LNCAP (cell line): Measurements from ENCODE around the gene RTF2.

Experiments
- TF ChIP-seq, protein P1 (sequence below): fragments of 450-650 bp; IDR thresholded peaks from 2 replicates; pipeline ENCODE4 v1.5.1; 2017; ENCODE audit warnings: mild to moderate bottlenecking

RTF2 gene

DNA sequence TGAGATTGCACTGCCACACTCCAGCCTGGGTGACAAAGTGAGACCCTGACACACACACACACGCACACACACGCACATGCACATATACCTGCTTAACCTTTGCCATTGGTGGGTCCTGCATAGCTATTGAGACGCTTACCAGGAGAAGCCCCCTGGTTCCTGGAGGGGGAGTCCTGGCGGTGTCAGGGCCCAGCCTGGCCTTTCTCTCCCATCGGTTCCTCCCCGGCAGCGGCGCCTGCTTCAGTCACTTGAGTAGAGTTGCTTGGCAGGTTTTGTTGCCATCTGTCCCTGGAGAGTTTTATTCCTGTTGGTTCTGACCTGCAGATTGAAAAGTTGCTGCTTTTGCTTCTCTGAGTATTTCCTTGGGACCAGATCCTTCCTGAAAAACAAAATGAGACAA lies 35.5 kb downstream of the RTF2 start:
- TF ChIP-seq, protein P1, sequence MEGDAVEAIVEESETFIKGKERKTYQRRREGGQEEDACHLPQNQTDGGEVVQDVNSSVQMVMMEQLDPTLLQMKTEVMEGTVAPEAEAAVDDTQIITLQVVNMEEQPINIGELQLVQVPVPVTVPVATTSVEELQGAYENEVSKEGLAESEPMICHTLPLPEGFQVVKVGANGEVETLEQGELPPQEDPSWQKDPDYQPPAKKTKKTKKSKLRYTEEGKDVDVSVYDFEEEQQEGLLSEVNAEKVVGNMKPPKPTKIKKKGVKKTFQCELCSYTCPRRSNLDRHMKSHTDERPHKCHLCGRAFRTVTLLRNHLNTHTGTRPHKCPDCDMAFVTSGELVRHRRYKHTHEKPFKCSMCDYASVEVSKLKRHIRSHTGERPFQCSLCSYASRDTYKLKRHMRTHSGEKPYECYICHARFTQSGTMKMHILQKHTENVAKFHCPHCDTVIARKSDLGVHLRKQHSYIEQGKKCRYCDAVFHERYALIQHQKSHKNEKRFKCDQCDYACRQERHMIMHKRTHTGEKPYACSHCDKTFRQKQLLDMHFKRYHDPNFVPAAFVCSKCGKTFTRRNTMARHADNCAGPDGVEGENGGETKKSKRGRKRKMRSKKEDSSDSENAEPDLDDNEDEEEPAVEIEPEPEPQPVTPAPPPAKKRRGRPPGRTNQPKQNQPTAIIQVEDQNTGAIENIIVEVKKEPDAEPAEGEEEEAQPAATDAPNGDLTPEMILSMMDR, result no peak

DNA sequence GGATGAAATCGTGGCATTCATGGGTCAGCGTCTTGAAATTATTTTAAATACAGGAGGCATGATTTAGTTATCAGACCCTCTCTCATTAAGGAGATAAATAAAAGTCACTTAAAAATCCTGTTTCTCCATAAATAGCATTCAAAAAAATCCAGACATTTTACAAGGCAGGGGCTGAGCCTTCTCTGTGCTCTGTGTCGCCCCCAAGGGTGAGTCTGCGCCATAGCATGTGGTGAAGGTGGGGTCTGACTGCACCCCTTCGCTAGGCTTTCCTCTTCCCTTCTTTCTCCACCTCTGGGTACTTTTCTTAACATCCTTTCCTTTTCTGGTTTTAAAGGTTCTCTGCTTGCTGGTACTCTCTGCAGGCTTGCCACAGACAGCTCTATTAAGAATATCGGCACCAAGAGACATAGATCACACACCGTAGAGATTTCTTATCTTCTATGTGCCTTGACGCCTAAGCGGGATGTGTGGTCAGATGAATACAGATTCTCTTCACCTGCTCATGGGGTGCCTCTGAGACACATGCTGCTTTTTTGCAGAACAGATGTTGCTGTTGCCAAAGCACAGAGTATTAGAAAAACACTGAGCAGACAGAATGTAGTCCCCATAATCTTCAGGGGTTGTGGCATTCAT lies 36.1 kb downstream of the RTF2 start:
- TF ChIP-seq, protein P1, result peak; percentile 45

DNA sequence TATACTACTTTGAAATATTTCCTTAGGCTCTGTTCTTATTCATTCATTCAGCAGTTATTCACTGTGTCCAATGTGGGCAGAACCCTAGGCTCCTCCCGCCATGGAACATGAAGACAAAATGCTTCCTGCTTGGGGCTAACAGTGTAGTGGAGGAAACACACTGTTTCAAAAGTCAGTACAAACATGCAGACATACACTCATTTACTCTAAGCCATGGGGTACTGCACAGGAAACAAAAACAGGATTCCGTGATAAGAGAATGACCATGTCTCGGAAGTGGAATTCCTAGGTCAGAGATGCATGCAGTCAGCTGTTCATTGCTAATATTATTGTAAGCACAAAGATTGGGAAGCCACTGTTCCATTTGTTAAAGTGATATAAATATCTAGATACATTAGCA lies 37.7 kb downstream of the RTF2 start:
- TF ChIP-seq, protein P1, result no peak

DNA sequence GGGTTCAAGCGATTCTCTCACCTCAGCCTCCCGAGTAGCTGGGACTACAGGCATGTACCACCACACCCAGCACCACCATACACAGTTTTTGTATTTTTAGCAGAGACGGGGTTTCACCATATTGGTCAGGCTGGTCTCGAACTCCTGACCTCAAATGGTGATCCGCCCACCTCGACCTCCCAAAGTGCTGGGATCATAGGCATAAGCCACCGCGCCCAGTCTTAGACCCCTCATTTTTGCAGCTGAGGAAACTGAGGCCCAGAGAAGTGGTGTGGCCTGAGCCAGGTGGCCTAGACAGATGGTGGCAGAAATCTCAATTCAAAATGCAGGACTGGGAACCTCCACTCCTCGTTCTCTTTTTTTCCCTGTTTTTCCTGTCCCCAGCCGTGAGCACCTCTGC lies 43.5 kb downstream of the RTF2 start:
- TF ChIP-seq, protein P1, result no peak

DNA sequence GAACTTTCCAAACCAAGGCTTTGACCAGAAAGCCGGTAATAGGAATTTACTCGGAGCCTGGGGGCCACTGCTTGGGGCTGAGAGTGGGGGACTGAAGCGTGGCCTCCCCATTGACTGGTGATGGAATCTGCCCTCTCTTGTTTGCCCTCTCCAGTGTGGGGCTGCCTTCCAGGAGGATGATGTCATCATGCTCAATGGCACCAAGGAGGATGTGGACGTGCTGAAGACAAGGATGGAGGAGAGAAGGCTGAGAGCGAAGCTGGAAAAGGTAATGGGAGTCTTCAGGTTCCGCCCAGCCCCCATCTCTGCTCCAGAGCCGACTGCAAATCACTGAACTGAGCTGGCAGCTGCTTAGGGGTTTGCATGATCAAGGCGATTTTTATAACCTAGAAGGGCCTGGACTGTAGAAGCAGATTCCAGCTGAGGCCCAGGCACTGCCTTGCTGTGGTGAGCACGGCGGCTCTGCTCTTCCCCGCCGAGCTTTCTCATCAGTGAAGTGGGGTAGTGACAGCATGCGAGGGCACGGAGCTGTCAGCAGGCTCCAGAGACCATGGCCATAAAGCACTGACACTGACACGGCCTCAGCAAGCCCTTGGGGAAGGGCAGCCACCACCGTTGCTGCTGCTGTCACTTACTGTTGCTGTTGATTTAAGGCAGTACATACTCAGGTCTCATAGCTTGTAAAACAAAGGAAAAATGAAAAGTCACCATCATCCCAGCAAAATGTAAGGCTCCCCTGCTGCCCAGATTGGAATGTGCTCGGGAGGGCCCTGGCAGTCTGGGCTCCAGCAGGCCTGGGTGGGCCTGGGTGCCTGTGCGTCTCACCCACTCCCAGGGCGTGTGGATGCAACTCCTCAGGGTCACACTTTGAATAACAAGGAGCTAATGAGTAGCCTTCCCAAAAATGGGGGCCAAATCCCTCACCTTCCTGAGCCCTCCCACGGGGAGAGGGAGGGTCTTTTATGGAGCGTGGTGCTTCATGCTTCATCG lies 45.0 kb downstream of the RTF2 start:
- TF ChIP-seq, protein P1, result no peak

DNA sequence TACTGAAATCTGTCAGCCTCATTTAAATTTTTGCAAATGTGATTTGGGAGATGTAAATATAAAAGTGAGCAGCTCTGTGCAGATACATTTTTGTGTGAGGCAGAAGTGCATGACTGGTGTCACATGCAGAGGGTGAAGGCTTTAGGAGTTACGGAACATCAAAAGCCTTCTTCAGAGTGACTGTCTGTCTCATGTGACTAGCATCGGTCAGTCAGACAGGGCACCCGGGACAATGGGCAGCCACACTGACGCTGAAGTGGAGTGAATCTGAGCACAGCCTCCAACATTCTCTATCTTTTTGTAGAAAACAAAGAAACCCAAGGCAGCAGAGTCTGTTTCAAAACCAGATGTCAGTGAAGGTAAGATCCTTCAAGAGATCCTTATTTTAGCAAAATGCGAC lies 48.2 kb downstream of the RTF2 start:
- TF ChIP-seq, protein P1, result no peak

DNA sequence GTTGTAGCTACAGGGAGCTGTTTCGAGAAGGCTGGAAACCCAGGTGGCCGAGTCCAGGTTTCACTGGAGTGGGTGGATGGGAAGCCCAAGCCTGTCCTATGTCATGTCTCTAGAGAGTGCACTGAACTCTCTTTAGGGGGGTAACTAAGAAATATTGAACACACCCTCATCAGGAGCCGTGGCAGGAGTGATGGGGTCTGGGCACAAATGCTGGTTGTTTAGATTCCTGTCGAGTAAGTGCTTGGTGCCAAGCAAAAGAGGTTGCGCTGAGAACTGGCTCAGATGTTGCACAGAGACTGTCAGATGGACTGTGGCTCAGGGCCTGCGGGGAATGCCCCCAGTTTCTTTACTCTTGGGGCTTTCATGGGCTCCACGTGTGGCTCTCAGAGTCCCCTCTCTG lies 48.8 kb downstream of the RTF2 start:
- TF ChIP-seq, protein P1, result no peak
